HUDEP-2 (cell line): ENCODE data around the gene SEH1L.
A peak's percentile ranks its signal among the peaks of the same experiment; 100 is the strongest.

Experiments
- DNase-seq, 76 experiments: peaks; one replicate each; lab custom pipeline; 2025; ENCODE audit not compliant: unreplicated experiment in 76 of 76; lab: John Stamatoyannopoulos, UW

Gene SEH1L

GRCh38 chr18:13032173-13032572 is 84.4 kb downstream of the SEH1L start:
- no peak for DNase-seq

- DNase-seq: peak in 2 of 76 experiments; percentile 19 to 33
These were observed 87.6 kb downstream of the SEH1L start for GRCh38 chr18:13035249-13035914.

DNA sequence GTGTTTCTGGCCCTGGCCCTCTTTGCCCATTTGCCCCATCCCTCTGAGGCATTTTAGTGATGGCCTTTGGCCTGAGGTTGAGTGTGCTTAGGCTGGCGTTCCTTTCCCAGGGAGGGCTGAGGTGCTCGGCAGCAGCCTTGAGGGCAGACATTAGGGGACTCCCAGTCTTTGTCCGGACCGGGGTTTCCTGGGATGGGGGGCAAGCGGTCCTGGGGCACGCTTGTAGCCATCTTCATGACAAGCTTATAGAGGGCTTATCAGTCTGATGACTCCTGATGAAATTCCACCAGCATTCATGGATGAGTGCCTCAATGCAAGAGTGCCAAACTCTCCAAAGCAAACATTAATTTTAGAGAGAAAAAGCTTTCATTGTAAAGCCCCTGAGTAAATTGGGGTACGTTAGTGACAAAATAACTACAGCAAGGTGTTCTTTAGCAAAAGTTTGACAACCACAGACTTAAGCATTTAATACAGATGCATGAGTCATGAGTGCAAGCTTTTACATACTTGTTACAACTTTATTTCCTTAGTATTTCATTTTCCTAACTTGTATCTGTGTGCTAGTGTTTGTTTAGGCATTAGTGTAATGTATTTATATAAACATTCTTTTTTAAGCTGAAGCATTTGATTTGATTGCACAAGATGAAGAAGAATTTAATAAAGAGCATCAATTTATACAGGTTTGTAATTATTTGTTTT is 89.0 kb downstream of the SEH1L start:
- no peak for DNase-seq
